GM18909 (cell line): ENCODE results near the gene PAX4.
"Not testable (repeated sequence)": the region's sequence is repeated elsewhere in the genome, so short reads cannot be mapped to it uniquely, and the experiment has no call there.

Source experiments
- ATAC-seq: cut with Tn5 transposase; IDR thresholded peaks from one replicate; pipeline ENCODE4 v1.9.1; 2021; ENCODE audit warnings: mild to moderate bottlenecking; ENCODE audit not compliant: unreplicated experiment, poor library complexity

Gene PAX4

DNA sequence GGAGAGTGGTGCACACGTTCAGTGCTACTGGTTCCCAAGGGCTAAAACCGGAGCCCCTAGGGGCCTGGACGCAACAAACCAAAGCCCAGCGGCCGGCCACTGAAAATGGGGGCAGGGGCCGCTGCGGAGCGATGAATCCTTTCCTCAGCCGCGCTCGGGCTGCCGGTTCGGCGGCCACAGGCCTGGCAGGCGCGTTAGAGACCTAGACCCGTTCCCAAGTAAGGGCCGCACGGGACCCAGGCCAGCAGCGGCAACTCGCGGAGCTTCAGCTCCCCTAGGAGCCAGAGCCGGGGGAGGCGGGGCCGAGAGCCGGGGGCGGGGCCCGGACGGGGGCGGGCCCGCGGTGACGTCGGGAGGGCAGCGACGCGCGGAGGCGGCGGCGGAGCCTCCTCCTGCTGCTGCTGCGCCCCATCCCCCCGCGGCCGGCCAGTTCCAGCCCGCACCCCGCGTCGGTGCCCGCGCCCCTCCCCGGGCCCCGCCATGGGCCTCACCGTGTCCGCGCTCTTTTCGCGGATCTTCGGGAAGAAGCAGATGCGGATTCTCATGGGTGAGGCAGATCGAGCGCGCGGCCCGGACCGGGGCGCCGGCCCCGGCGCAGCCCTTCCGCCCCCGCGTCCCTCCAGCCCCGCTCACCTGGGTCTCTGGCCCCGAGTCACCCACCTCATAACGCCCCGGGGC lies 29.8 kb downstream of the PAX4 start, which contains the start of gene ARF5:
Gene ARF5, plus strand, starts transcription at position 393 of the 678 bp plus-strand sequence. Its CDS starts 88 bp downstream, at position 481.
- peak; percentile 76 for ATAC-seq

DNA sequence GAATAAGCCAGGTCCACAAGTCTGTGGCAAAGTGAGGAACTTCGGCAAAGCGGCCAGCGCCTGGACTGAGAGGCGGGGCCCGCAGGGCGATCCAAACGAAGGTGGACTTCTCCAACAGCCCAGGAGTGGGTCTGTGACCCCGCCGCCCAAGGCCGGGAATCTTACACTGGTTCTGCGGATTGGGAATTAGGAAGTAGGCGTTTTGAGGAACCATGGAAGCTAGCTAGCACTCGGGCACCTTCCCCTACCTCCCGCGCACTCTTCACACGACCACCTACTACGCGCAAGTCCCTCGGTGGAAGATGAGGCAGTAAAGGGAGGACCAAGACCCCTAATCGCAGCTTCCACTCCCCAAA lies 30.3 kb downstream of the PAX4 start:
- no peak for ATAC-seq

- ATAC-seq = no peak
Measured at GRCh38 chr7:127586346-127586745, 31.6 kb downstream of the PAX4 start.

- peak; percentile 84 for ATAC-seq
Measured at GRCh38 chr7:127585044-127585953, 32.6 kb downstream of the PAX4 start, which contains the start of gene GCC1. GCC1 (minus strand) TSS chr7:127585596; CDS start chr7:127585182, 414 bp downstream.

- ATAC-seq = no peak
Measured at GRCh38 chr7:127584648-127585043, 33.3 kb downstream of the PAX4 start.

GRCh38 chr7:127582361-127582760 lies 35.6 kb downstream of the PAX4 start:
- no peak for ATAC-seq

GRCh38 chr7:127581716-127582115 lies 36.2 kb downstream of the PAX4 start:
- ATAC-seq = no peak

GRCh38 chr7:127580612-127581011 lies 37.3 kb downstream of the PAX4 start:
- ATAC-seq = no peak

DNA sequence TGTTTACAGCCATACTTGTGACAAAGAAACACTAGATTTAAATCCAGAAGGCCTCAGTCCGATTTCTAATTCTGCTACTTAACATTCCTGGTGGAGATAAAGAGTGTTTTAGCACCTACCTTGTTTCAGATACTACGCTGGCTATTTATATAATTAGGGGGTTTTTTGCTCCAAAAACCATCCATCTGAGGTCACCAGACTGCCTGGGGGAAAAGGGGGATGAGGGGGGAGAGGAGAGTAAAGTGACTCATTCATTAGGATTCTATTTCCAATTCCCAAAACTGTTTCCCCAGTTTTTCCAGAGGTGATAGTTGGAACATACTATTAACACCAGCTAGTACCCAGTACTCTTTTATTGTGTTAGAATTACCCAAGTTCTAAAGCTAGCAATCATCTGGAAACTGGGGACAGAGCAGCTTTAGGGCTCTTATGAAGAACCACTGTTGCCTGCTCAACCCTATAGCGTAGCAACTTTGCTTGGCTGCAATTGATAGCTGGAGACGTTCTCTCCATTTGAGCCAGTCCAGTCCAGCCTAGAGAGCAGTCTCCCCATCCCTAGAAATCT lies 39.1 kb downstream of the PAX4 start:
- no peak for ATAC-seq

DNA sequence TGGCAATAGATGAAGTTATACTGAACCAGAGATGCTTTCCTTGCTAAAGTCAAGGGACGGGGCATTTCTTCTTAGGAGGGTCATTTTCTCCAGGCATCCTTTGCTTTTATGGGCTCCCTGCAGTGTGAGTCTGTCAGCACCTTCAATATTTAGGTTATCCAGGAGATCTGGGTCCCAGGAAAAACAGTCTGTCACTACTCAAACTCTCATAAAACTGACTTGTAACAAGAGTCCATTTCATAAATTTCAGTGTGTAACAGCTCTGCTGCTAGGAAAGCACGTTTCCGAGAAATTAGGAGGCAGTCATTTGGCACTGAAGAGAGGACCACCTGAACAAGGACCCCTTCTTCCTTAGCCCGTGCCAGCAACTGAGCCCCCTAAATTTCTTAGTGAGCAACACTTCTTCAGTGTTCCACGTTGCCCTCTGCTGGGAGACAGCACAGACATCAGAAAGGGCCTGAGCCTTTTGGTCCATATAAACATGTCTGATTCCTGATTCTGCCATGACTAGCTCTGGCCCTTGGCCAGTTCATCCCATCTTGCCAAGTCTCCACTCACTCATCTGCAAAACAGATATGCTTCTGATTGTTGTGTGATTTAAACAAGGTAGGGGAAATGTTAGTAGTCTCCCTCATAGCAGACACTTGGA lies 39.8 kb downstream of the PAX4 start:
- no peak for ATAC-seq

GRCh38 chr7:127571741-127572505 lies 46.0 kb downstream of the PAX4 start:
- no peak for ATAC-seq

DNA sequence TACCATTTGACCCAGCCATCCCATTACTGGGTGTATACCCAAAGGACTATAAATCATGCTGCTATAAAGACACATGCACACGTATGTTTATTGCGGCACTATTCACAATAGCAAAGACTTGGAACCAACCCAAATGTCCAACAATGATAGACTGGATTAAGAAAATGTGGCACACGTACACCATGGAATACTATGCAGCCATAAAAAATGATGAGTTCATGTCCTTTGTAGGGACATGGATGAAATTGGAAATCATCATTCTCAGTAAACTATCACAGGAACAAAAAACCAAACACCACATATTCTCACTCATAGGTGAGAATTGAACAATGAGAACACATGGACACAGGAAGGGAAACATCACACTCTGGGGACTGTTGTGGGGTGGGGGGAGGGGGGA lies 49.9 kb downstream of the PAX4 start:
- not testable (repeated sequence) for ATAC-seq

- ATAC-seq = no peak
Measured at GRCh38 chr7:127566242-127566641, 51.7 kb downstream of the PAX4 start.
